Natural killer cell treated with Interleukin-12 subunit alpha and Interleukin-12 subunit beta and Interleukin-15 and Interleukin-18, amount 100 ng/mL, for 72 hours (primary cell): ENCODE measurements around the gene MIS18A. TPM values are rescaled to one million over a fixed set of nuclear protein-coding genes. Genes with fewer than 3 reads are reported as not detected.
A peak's percentile ranks its signal among the peaks of the same experiment; 100 is the strongest.
"Not testable (repeated sequence)": the region's sequence is repeated elsewhere in the genome, so short reads cannot be mapped to it uniquely, and the experiment has no call there.

ENCODE experiments used
- ATAC-seq, 2 donors: fragments of 150-1000 bp; cut with Tn5 transposase in 1 of 2; sonication (Bioruptor Pico), chemical (Tn5 transposase) in 1 of 2; 2 replicates each; pipeline ENCODE4 v1.10.0; 2021
- DNase-seq: peaks from one replicate; pipeline ENCODE4 v3.0.0; 2022; ENCODE audit warnings: low spot score
- H3K27ac Mint-ChIP-seq, 2 donors: 1 replicate in 1 of 2; 2 replicates in 1 of 2; pipeline ENCODE4 v1.8.0; 2022; ENCODE audit warnings: mixed read lengths in 2 of 2, mild to moderate bottlenecking in 1 of 2, moderate library complexity in 1 of 2
- H3K27me3 Mint-ChIP-seq, 2 donors: 1 replicate in 1 of 2; 2 replicates in 1 of 2; pipeline ENCODE4 v1.8.0; 2022; ENCODE audit warnings: mixed read lengths in 2 of 2
- H3K36me3 Mint-ChIP-seq: one replicate; pipeline ENCODE4 v1.8.0; 2022; ENCODE audit warnings: mixed read lengths
- H3K4me1 Mint-ChIP-seq, 2 donors: 1 replicate in 1 of 2; 2 replicates in 1 of 2; pipeline ENCODE4 v1.8.0; 2022; ENCODE audit warnings: low read depth in 2 of 2, mixed read lengths in 2 of 2, mild to moderate bottlenecking in 1 of 2
- H3K4me3 Mint-ChIP-seq: one replicate; pipeline ENCODE4 v1.8.0; 2022; ENCODE audit warnings: mixed read lengths
- H3K9me3 Mint-ChIP-seq: 2 replicates; pipeline ENCODE4 v1.8.0; 2022; ENCODE audit warnings: mixed read lengths
- total RNA-seq, 2 donors: library from RNA; stranded (reverse); gene quantifications; one replicate each; pipeline ENCODE4 v1.2.3, GENCODE V29; 2022

MIS18A gene
- total RNA-seq, 2 donors from 2014 or later, result 13.4 to 25.2 TPM

- Mint-ChIP-seq H3K4me1 (peaks cover 0 to 2% of the 10 kb centered on the region in 2 donors), H3K4me3 (no peak within 1 kb of the TSS), H3K27me3 (no peaks in the 10 kb centered on the region), H3K9me3 (no peaks in the 10 kb centered on the region), H3K36me3 (no peaks in the 10 kb centered on the region), H3K27ac (no peak within 1 kb of the TSS)
- no peak for DNase-seq
- ATAC-seq, result no peak
Observed at GRCh38 chr21:32298658-32299081, 19.8 kb upstream of the MIS18A start, which contains the start of gene MRAP. TSS of gene MRAP (plus strand) at chr21:32298855. CDS start at chr21:32298972, 117 bp downstream.

GRCh38 chr21:32298148-32298559 is 19.3 kb upstream of the MIS18A start:
- Mint-ChIP-seq H3K4me1 (no peaks in the 10 kb centered on the region), H3K27me3 (no peaks in the 10 kb centered on the region), H3K27ac (no peak overlapping the region), H3K9me3 (no peaks in the 10 kb centered on the region), H3K4me3 (no peak overlapping the region), H3K36me3 (no peaks in the 10 kb centered on the region)
- no peak for ATAC-seq
- no peak for DNase-seq

DNA sequence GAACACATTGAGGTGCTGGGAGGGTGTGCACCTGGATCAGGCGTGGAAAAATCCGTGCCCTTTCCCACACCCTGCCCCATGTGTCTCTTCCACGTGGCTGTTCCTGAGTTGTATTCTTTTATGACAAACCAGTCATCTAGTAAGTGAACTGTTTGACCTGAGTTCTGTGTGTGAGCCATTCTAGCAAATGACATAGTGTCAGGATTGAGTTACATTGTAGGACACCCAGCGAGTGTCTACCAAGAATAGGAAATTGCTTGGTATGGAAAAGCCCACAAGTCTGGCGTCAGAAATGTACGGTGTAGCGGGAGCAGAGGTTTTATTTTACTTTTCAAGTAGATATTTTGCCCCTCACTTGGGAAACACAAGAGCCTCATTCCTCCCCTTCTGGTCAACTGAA is 18.6 kb upstream of the MIS18A start:
- no peaks in the 10 kb centered on the region for H3K27me3 Mint-ChIP-seq
- no peaks in the 10 kb centered on the region for H3K36me3 Mint-ChIP-seq
- no peaks in the 10 kb centered on the region for H3K4me1 Mint-ChIP-seq
- no peak overlapping the region for H3K4me3 Mint-ChIP-seq
- DNase-seq, result no peak
- no peak overlapping the region for H3K27ac Mint-ChIP-seq
- no peak for ATAC-seq
- H3K9me3 Mint-ChIP-seq, result no peaks in the 10 kb centered on the region

GRCh38 chr21:32285476-32285875 is 6.6 kb upstream of the MIS18A start:
- Mint-ChIP-seq H3K27me3 (no peaks in the 10 kb centered on the region), H3K9me3 (no peaks in the 10 kb centered on the region), H3K4me1 (peaks cover under 1 to 2% of the 10 kb centered on the region in 2 donors), H3K27ac (no peak overlapping the region), H3K36me3 (no peaks in the 10 kb centered on the region), H3K4me3 (no peak overlapping the region)
- DNase-seq, result no peak
- ATAC-seq, result no peak

DNA sequence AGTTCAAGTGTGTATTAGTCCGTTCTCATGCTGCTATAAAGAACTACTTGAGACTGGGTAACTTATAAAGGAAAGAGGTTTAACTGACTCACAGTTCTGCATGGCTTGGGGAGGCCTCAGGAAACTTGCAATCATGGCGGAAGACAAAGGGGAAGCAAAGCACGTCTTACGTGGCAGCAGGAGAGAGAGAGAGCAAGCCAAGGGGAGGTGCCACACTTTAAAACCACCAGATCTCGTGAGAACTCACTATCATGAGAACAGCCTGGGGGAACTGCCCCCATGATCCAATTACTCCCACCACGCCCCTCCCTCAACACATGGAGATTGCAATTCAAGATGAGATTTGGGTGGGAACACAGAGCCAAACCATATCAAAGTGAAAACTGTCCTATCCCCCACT is 4.1 kb upstream of the MIS18A start:
- H3K4me3 Mint-ChIP-seq, result no peak overlapping the region
- no peaks in the 10 kb centered on the region for H3K9me3 Mint-ChIP-seq
- no peaks in the 10 kb centered on the region for H3K27me3 Mint-ChIP-seq
- DNase-seq (no peak), ATAC-seq (no peak)
- no peak overlapping the region for H3K27ac Mint-ChIP-seq
- no peaks in the 10 kb centered on the region for H3K36me3 Mint-ChIP-seq
- peaks cover 10 to 24% of the 10 kb centered on the region in 2 donors for H3K4me1 Mint-ChIP-seq

DNA sequence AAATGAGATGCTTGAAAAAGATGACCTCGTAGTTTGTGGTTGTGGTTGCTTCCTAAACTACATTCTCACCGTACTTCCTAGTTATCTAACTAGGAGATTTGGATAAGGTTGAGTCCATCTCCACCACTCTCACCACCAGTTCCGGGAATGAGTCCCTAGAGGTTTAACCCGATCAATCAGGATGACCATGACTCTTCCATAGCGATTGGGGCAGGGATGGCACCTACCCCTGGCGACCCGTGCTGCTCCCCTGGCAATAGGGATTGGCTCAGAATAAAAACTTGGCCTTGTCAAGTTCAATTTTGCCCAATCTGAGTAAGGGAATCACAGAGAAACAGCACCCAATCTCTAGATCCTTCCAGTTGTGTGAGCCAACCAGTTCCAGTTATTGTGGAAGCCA is 2.7 kb upstream of the MIS18A start:
- no peak overlapping the region for H3K4me3 Mint-ChIP-seq
- no peaks in the 10 kb centered on the region for H3K27me3 Mint-ChIP-seq
- no peak for ATAC-seq
- no peak for DNase-seq
- H3K36me3 Mint-ChIP-seq, result no peaks in the 10 kb centered on the region
- no peak overlapping the region for H3K27ac Mint-ChIP-seq
- no peaks in the 10 kb centered on the region for H3K9me3 Mint-ChIP-seq
- peaks cover 11 to 28% of the 10 kb centered on the region in 2 donors for H3K4me1 Mint-ChIP-seq

- no peaks in the 10 kb centered on the region for H3K36me3 Mint-ChIP-seq
- no peaks in the 10 kb centered on the region for H3K27me3 Mint-ChIP-seq
- peak overlapping the region; percentile 97 for H3K4me3 Mint-ChIP-seq
- peak overlapping the region; percentile 88 to 97 for H3K27ac Mint-ChIP-seq
- peaks cover 15 to 36% of the 10 kb centered on the region in 2 donors for H3K4me1 Mint-ChIP-seq
- no peaks in the 10 kb centered on the region for H3K9me3 Mint-ChIP-seq
- DNase-seq, result no peak
- no peak for ATAC-seq
Observed at GRCh38 chr21:32279377-32279680, 480 bp upstream of the MIS18A start.

- DNase-seq (no peak), ATAC-seq (no peak)
- Mint-ChIP-seq H3K27ac (peak overlapping the region; percentile 88 to 97), H3K4me1 (peaks cover 15 to 36% of the 10 kb centered on the region in 2 donors), H3K27me3 (no peaks in the 10 kb centered on the region), H3K9me3 (no peaks in the 10 kb centered on the region), H3K4me3 (peak overlapping the region; percentile 97), H3K36me3 (no peaks in the 10 kb centered on the region)
Observed at GRCh38 chr21:32278103-32278502, 746 bp downstream of the MIS18A start.

DNA sequence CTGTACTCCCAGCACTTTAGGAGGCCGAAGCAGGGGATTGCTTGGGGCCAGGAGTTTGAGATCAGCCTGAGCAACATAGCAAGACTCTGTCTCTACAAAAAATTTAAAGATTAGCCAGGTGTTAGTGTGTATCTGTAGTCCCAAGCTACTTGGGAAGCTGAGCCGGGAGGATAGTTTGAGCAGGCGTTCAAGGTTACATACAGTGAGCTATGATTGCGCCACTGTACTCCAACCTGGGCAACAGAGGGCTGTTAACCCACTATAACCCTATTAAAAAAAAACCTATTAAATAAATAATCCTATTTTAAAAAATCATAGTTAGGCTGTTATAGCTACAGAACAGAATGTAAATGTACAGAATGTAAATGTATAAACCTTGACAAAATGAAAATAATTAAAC is 2.2 kb downstream of the MIS18A start:
- Mint-ChIP-seq H3K27ac (no peak overlapping the region), H3K9me3 (no peaks in the 10 kb centered on the region), H3K27me3 (no peaks in the 10 kb centered on the region), H3K4me3 (no peak overlapping the region), H3K36me3 (no peaks in the 10 kb centered on the region), H3K4me1 (peaks cover 15 to 36% of the 10 kb centered on the region in 2 donors)
- no peak for DNase-seq
- no peak for ATAC-seq

GRCh38 chr21:32270748-32271147 is 8.1 kb downstream of the MIS18A start:
- Mint-ChIP-seq H3K4me3 (no peak overlapping the region), H3K27ac (no peak overlapping the region)
- ATAC-seq, result no peak

GRCh38 chr21:32265321-32265720 is 13.5 kb downstream of the MIS18A start:
- not testable (repeated sequence) for H3K27ac Mint-ChIP-seq, H3K4me3 Mint-ChIP-seq, H3K27me3 Mint-ChIP-seq, H3K9me3 Mint-ChIP-seq, H3K4me1 Mint-ChIP-seq, H3K36me3 Mint-ChIP-seq, DNase-seq, ATAC-seq

More at GRCh38 chr21:32270748-32271147, 8.1 kb downstream of the MIS18A start:
- no peaks in the 10 kb centered on the region for H3K9me3 Mint-ChIP-seq
- peaks cover under 1 to 5% of the 10 kb centered on the region in 2 donors for H3K4me1 Mint-ChIP-seq
- no peaks in the 10 kb centered on the region for H3K27me3 Mint-ChIP-seq
- no peak for DNase-seq
- H3K36me3 Mint-ChIP-seq, result peaks cover 6% of the 10 kb centered on the region

- Mint-ChIP-seq H3K27ac (no peak overlapping the region), H3K4me3 (no peak overlapping the region), H3K36me3 (no peaks in the 10 kb centered on the region), H3K4me1 (peaks cover 0 to 4% of the 10 kb centered on the region in 2 donors), H3K27me3 (peaks cover 3 to 7% of the 10 kb centered on the region in 2 donors), H3K9me3 (no peaks in the 10 kb centered on the region)
- DNase-seq (no peak), ATAC-seq (no peak)
Observed at GRCh38 chr21:32261929-32262328, 16.9 kb downstream of the MIS18A start.

- H3K9me3 Mint-ChIP-seq, result no peaks in the 10 kb centered on the region
- H3K4me3 Mint-ChIP-seq, result no peak overlapping the region
- DNase-seq (no peak), ATAC-seq (no peak)
- H3K27ac Mint-ChIP-seq, result no peak overlapping the region
- no peaks in the 10 kb centered on the region for H3K36me3 Mint-ChIP-seq
- peaks cover 0 to 4% of the 10 kb centered on the region in 2 donors for H3K4me1 Mint-ChIP-seq
- H3K27me3 Mint-ChIP-seq, result peaks cover 3 to 16% of the 10 kb centered on the region in 2 donors
Observed at GRCh38 chr21:32260130-32260529, 18.7 kb downstream of the MIS18A start.

DNA sequence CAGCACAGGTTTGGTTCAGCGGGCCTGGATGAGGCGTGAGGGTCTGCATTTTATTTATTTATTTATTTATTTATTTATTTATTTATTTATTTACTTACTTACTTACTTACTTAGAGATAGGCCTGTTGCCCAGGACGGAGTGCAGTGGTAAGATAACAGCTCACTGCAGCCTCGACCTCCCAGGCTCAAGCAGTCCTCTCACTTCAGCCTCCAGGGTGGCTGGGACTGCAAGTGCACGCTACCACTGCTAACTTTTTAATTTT is 20.1 kb downstream of the MIS18A start:
- not testable (repeated sequence) for H3K27ac Mint-ChIP-seq, H3K36me3 Mint-ChIP-seq, DNase-seq, ATAC-seq, H3K4me3 Mint-ChIP-seq, H3K4me1 Mint-ChIP-seq, H3K9me3 Mint-ChIP-seq
- peaks cover 3 to 23% of the 10 kb centered on the region in 2 donors for H3K27me3 Mint-ChIP-seq

GRCh38 chr21:32257962-32258785 is 20.7 kb downstream of the MIS18A start:
- Mint-ChIP-seq H3K9me3 (no peaks in the 10 kb centered on the region), H3K4me3 (no peak overlapping the region), H3K27ac (no peak overlapping the region), H3K27me3 (peaks cover 3 to 23% of the 10 kb centered on the region in 2 donors), H3K4me1 (peaks cover 0 to 4% of the 10 kb centered on the region in 2 donors), H3K36me3 (no peaks in the 10 kb centered on the region)
- no peak for DNase-seq
- ATAC-seq, result no peak
